GM18502 (cell line): ENCODE measurements around the gene CD6.

Experiments
- ATAC-seq: cut with Tn5 transposase; IDR thresholded peaks from one replicate; pipeline ENCODE4 v1.9.1; 2021; ENCODE audit warnings: mild to moderate bottlenecking; ENCODE audit not compliant: unreplicated experiment, poor library complexity

The CD6 gene

GRCh38 chr11:60981515-60981914 lies 10.0 kb downstream of the CD6 start:
- ATAC-seq = no peak

GRCh38 chr11:60982184-60982583 lies 10.7 kb downstream of the CD6 start:
- no peak for ATAC-seq

DNA sequence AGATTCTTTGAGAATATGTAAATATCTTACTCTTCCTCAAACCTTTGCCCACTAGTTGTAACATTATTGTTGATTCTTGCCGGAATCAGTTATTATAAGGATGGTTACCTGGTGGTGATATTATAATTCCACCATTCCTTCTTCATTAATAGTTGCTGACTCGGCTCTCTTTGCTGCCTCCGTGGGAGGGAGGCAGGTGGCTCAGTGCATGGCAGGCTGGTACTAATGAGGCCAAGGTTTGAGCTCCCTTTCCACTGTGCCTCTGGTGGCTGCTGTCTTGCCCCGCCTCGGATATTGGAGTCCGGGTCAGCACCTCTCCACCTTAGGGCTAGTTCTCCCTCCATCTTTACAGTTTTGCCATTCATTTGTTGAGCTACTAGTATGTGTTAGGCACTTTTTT lies 12.7 kb downstream of the CD6 start:
- ATAC-seq = no peak

GRCh38 chr11:60984636-60985035 lies 13.2 kb downstream of the CD6 start:
- ATAC-seq = no peak

- no peak for ATAC-seq
Observed at GRCh38 chr11:60985501-60985900, 14.0 kb downstream of the CD6 start.

GRCh38 chr11:60985991-60986915 lies 14.8 kb downstream of the CD6 start:
- no peak for ATAC-seq

DNA sequence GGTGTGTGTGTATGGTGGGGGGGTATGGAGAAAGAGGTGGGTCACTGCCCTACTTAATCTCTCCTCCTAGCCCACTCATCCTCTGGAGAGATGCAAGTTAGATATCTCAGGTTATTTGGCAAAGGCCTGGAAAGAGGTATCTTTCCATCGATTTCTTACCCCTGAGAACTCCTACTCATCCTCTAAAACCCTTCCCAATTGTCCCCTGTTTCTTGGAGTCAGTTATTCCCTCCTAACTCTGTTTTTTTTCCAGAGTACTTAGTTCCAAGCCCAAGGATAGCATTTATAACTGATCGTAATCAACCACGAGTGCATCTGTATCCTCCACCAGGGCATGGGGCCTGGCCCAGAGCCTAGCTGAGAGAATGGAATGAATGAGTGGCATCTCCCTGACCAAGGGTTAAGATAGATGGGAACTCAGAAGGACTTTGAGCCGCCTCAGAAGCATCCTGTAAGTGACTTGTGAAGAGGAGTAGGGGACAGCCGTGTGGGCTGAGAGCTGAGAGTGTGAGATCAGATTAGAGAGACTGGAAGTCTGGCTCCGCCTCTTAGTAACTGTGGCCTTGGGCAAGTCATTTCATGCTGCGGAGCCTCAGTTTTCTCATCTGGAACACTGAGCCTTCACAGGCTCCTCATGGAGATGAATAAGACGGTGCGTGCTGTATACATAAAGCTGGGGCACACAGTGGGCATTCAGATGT lies 16.2 kb downstream of the CD6 start:
- ATAC-seq = no peak

DNA sequence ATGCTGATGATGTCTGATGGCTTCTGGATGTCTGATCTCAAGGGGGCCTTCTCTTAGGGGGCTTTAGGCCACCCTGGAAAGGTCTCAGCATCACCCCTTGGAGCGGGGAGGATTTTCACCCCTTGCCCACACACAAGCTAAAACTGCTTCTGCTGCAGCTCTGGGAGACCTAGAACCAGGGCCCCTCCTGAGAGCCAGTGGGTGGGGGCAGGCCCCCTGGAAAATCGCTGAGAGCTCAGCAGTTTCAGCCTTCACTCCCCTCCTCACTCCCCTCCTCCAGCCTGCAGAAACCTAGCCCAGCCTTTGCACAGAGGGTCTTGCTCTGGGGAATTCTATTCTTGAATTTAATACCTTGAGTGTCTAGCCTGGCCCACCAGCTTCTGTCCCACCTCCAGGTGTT lies 17.2 kb downstream of the CD6 start:
- ATAC-seq = no peak

- ATAC-seq = no peak
Observed at GRCh38 chr11:60989093-60989650, 17.7 kb downstream of the CD6 start.

DNA sequence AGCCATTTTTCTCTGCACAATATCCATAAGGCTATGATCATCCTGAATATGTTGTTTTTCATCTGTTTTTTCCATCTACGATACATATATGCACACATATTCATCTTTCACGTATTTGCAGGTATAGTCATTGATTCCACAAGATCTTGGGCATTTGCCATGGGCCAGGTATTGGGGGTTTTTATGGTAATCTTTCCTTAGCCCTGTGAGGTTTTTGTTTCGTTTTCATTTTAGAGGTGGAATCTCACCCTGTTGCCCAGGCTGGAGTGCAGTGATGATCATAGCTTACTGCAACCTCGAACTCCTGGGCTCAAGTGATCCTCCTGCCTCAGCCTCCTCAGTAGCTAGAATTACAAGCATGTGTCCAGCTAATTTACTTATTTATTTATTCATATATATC lies 20.0 kb downstream of the CD6 start:
- ATAC-seq = no peak

GRCh38 chr11:60992842-60993409 lies 21.4 kb downstream of the CD6 start:
- ATAC-seq = no peak

- ATAC-seq = no peak
Observed at GRCh38 chr11:60993615-60994014, 22.1 kb downstream of the CD6 start.

DNA sequence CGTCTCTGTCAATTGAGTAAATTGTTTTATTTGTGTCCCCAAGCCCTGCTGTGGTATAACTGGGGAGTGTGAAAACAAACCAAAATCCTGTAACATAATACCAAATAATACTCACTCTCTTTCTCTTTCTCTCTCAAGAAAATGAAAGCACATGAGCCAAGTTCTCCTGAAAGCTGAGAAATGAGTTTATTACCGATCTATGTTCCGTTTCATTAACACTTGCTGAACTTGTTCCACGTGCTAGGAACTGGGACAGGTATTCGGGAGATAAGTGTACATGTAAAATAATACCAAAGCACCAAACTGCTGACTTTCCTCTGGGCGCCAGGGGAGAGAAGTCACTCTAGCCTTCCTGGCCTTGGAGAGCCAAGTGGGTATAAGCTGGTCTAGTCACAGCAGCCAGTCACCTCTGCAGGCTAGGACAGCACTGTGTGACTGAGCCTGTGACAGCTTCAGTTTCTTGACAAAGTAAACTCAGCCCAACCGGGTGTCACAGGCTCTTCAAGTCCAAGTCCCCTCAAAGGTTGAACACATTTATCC lies 23.1 kb downstream of the CD6 start:
- ATAC-seq = no peak

- ATAC-seq = no peak
Observed at GRCh38 chr11:60995798-60996197, 24.3 kb downstream of the CD6 start.

GRCh38 chr11:60996381-60997138 lies 25.1 kb downstream of the CD6 start:
- ATAC-seq = no peak

DNA sequence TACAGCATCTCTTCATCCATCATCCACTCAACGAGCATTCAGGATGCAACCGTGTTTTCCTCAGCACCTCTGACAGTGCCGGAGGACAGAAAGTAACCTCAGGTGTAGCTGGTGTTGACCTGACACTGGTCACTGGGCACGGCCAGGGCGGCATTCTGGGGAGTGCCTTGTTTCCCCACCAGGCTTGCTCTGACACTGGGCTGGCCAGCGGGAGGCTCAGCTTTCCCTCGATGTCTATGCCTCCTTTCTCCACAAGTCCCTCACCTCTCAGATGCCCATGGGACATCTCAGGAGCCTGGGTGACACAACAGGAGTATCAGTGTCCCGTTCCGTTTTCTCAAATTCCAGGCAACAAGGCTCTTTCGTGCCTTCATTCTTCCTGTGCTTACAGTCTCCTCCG lies 28.9 kb downstream of the CD6 start:
- ATAC-seq = no peak

- no peak for ATAC-seq
Observed at GRCh38 chr11:61001931-61002330, 30.5 kb downstream of the CD6 start.

GRCh38 chr11:61002598-61002997 lies 31.1 kb downstream of the CD6 start:
- ATAC-seq = no peak

DNA sequence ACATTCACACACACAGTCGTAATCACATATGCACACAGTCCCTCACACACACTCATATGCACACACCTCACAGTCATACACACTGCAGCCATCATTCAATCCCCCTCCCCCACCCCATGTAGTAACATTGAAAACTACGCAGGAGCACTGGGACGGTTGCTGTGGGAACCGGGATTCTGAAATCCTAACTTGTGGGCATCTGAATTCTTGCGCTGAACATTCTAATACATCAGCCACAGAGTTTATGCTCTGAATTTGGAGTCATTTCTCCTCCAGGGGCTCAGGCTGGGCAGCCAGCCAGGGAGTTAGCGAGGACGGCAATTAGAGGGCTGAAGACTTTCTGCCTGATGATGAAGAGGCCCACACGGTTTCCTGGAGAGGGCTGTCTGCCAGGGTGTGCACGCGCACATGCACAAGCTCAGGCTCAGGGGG lies 32.7 kb downstream of the CD6 start:
- no peak for ATAC-seq

DNA sequence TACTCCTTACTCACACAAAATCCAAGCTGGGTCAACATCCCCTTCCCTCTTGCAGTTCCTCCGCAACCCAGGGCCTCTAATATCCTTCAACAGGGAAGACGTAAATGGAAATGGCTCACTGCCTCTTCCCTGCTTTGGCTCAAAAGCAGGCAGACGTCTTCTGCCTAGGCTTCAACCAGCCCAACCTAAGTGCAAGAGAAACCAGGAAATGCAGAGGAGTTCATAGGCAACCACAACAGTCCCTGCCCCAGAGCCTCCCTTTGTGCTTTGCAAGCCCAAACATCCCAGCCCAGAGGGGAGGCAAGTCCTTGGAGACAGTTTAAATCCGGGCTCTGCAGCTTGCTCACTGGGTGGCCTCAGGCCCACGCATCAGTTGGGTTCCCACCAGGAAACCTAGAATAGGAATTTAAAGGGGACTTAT lies 33.3 kb downstream of the CD6 start:
- ATAC-seq = peak; percentile 52
